NCI-H1092 treated with DMSO at 0.1 percent for 48 hours (cell line): ENCODE data around the gene MDP1.
A peak's percentile ranks its signal among the peaks of the same experiment; 100 is the strongest.
"Not testable (repeated sequence)": the region's sequence is repeated elsewhere in the genome, so short reads cannot be mapped to it uniquely, and the experiment has no call there.

Experiments used
- DNase-seq: peaks from one replicate; lab custom pipeline; 2025; lab: John Stamatoyannopoulos, UW

The MDP1 gene

DNA sequence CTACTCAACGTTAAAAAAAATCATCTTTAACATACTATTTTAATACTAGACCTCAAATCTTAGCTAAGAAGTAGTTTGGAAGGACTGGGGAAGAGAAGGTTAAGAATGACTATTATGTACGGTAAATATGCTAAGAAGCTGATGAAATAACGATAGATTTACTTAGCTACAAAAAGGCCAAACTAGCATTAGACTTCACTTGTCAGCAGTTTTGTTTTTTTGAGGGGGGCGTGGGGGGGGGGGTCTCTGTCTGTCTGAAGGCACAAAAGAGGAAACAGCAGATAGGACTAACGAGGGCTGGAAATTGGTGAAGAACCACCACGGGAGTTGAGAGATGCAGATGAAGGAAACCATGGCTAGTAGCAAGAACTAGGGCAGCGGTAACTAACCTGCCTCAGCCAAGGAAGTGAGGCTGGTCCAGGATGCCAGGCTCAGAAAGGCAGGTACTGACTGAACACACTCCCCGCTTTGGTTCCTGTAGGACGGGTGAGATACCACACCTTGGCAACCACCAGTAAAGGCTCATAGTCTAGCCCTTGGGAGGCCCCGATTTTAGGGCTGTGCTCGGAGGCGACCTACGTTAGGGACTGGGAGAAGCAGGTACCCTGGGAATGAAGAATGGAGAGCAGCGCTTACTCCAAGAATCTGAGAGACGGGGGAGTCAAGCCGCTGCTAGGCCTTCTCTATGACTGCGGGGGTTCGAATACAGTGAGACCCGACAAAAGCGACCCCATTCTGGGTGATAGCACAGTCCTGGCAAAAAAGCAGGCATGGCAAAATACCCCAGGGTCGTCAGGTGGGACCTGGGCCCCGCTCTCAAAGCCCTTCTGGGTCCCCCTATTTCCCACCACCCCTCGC is 15.6 kb upstream of the MDP1 start:
- no peak for DNase-seq

DNA sequence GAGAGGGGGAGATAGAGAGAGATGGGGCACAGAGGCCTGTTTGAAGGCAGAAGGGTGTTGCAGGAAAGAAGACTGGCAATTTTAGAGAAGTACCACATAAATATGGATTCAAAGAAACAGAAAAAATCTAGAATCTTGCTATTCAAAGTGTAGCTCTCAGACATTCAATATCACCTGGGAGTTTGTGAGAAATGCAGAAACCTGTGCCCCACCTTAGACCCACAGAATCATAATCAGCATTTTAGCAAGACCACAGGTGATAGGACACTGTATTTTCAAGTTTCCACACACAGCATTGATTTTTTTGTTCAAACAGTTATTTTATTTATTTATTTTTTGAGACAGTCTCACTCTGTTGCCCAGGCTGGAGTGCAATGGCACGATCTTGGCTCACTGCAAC is 13.0 kb upstream of the MDP1 start:
- DNase-seq: no peak

DNA sequence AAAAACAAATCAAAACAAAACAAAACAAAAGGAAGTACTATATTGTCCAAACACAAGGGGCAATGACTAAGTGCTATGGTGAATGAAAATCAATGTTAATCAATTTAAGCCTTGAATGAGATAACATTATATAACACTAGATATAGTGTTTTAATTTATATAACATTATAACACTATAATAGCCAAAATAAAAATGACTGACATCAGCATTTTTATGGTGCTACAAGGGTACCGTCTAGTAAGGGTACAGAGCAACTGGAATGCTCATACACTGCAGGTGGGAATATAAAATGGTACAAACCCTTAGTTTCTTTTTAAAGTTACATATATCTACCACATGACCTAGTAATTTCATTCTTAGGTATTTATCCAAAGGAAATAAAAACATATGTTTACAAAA is 10.6 kb upstream of the MDP1 start:
- DNase-seq: no peak

DNA sequence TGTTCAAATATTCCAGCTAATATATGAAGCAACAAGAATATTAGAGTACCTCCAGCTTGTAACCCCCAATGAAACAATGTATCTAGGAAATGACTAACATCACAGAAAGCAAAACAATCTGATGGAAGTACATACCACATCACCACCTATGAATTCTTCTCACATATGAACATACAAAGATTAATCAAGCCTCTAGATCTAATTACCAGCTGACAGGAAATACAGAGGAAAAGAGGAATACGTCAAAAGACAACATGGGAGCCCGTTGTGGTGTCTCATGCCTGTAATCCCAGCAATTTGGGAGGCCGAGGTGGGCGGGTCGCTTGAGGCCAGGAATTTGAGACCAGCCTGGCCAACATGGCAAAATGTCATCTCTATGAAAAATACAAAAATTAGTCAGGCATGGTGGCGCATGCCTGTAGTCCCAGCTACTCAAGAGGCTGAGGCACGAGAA is 8.8 kb upstream of the MDP1 start:
- DNase-seq: no peak

DNA sequence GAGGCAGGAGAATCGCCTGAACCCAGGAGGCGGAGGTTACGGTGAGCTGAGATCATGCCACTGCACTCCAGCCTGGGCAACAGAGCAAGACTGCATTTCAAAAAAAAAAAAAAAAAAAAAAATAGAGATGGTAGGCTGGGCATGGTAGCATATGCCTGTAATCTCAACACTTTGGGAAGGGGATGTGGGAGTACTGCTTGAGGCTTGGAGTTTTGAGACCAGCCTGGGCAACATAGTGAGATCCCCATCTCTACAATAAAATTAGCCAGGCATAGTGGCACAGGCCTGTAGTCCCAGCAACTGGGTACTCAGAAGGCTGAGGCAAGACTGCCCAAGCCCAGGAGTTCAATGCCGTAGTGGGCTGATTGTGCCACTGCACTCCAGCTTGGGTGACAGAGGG is 7.1 kb upstream of the MDP1 start:
- not testable (repeated sequence) for DNase-seq

DNA sequence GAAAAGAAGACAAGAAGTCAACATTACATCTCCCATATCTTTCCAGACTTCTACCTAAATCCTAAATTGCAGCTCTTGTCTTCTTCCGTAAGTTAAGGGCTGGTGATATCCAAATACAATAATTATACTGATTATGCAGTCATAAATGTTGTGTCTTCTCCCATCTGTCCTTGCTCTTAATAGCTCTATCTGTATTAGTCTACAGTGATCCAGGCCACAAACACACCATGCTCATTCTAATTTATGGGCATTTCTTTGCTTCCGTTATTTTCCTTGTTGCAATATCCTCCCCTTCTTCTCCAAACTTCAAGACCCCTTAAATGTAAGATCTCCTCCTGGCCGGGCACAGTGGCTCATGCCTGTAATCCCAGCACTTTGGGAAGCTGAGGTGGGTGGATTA is 3.7 kb upstream of the MDP1 start:
- DNase-seq: no peak

DNA sequence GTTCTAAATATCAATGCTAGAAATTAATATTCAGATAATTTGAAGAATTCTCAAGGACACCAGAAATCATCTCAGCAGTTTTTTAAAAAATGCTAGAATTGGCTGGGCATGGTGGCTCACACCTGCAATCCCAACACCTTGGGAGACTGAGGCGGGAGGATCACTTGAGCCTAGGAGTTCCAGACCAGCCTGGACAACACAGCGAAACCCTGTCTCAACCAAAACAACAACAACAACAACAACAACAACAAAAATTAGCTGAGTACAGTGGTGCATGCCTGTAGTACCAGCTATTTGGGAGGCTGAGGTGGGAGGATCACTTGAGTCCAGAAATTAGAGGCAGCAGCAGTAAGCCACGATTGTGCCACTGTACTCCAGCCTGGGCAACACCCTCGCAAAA is 3.2 kb upstream of the MDP1 start:
- no peak for DNase-seq

DNA sequence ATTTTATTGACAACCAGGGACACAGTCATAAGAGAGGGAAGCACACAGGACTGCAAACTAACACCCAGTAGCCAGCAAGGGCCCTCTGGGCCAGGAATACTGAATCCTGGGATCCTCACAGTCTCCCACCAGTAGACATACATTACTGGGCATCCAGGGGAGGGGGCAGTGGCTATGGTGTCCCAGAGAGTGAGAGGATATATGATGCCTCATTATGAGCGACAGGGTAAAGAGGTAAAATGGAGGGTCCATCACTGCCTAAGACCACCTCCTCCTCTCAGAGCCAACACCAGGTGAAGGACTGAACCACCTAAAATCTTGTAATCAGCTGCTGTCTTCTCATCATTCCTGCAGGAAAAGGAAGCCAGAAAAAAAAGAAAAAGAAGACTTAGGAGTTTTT is 1.0 kb upstream of the MDP1 start:
- DNase-seq: not testable (repeated sequence)

DNA sequence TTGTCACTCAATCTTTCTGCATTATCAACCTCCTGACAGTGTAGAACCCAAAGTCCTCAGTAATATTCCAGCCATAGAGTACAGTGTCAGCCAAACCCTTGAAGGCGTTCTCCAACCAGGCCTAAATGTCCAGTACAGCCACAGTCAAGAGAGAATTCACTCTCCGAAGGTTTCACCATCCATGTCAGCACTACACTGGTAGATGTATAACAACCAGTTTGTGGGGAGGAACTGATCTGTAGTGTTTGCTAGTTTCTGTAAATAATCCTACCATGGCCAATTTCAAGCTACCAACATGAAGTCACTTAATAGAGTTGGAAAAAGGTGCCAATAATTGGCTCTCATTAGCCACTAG is 456 bp upstream of the MDP1 start:
- no peak for DNase-seq

DNA sequence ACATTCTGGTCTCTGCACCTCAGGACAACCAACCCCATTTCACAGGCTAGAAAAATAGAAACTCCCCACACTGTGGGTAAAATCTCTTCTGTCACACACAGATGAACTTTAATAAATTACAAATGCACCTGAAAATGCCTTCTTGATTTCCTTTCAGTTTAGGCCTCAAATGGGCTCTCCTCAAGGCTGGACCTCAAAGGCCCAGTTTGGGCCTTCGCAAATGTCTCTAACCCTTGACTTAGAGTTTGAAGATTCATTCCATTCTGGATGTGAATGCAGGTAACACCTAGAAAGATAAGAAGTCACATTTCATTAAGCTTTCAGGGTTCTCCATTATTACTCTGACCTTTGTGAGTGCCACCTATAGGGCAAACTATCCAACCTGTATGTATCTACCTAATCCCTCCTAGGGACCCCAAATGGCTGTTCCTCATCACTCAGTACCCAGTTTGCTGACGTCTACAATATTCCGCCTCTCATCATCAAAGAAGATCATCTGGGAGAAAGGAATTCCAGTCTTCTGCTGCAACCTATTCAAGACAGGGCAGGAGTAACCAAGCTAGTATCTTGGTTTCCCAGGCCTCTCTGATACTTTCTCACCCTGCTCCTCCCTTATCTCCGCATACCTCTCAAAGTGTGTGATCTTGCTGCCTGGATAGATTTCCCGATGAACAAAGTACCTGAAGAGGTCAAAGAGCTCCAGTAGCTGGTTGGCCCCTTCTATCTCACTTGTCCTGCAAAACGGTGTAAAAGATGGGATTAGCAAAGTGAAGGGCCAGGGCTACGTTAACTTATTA is 1.8 kb downstream of the MDP1 start:
- no peak for DNase-seq

DNA sequence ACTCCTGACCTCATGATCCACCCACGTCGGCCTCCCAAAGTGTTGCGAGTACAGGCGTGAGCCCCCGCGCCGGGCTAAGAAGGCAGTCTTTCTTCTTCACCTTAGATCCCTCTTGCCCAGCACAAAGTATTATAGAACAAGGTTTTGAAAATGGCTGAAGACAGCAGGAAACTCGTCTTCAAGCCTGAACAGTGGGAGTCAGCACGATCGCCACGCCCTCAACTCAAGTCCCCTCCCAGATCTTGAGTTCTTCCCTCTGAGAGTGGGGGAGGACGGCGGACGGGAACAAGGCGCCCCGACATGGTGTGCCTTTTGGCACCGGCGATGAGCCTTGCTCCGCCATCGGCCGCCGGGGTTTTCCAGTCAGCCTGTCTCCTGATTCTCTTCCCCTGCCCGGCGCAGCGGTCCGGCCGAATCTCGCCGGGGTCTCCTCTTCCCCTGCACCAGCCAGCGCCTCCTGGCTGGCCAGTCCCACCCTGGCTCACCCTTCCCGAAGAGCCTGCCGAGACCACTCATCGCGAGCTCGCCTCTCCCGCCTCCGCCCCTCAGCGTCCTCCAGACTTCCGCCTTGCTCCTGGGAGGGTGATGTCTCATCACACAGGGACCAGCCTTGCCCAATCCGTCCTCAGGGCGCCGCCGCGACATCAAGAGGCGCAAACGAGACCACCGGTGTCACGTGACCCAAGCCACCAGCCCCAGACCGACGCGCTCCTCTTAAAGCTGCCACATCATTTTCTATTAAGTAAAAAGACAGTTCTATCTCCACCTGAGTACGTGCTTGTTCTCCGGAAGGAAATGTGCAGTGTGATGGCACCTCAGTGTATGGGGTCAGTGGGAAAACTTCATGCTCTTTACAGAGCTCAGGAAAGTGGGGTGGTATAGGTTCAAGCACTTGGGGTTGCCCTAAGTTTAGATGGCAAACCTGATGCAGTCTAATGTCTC is 2.7 kb downstream of the MDP1 start, which contains the start of gene CHMP4A:
Gene CHMP4A (minus strand): TSS at position 565 of the 942 bp plus-strand sequence. CDS start 49 bp downstream, at position 516.
- peak; percentile 97 for DNase-seq

DNA sequence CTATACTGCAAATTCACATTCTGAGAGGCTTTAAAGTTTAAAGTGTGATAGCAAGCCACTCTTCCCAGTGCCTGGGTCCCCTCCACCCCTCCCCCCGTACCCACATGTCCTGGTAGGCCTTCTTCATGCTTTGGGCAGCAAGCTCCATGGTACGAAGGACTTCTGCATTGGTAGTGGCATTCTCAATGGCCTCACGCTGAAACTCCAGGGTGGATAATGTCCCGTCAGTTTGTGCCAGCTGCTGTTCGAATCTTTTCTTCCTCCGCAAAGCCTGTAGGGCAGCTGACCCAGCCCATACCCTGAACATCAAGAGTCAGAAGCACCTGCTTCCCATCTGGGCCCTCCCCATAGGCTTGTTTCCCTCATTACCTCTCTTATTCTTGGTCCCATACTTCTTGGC is 4.6 kb downstream of the MDP1 start:
- no peak for DNase-seq

DNA sequence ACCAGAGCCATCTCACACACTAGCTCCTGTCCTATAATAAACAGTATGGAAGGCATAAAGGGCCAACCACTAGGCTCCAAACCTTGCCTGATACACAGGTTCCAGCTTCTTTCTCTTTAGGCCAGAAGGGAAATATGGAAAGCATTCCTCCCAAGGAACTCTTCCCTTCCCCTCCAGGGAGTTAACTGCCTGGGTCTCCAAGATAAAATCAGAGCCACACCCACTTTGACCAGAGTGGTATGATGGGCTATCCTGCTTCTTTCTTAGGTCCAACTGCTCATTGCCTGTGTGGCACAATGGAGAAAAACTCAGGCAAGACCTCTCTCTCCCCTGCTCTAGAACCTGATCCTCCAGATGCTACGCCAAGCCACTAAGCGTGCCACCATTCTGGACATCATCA is 8.2 kb downstream of the MDP1 start:
- no peak for DNase-seq

DNA sequence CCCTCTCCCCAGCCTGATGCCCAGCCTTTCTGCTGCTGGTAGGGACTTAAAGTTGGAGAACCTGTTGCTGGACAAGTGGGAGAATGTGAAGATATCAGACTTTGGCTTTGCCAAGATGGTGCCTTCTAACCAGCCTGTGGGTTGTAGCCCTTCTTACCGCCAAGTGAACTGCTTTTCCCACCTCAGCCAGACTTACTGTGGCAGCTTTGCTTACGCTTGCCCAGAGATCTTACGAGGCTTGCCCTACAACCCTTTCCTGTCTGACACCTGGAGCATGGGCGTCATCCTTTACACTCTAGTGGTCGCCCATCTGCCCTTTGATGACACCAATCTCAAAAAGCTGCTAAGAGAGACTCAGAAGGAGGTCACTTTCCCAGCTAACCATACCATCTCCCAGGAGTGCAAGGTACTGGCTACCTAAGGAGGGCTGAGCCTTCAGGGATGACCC is 8.7 kb downstream of the MDP1 start:
- DNase-seq: no peak

DNA sequence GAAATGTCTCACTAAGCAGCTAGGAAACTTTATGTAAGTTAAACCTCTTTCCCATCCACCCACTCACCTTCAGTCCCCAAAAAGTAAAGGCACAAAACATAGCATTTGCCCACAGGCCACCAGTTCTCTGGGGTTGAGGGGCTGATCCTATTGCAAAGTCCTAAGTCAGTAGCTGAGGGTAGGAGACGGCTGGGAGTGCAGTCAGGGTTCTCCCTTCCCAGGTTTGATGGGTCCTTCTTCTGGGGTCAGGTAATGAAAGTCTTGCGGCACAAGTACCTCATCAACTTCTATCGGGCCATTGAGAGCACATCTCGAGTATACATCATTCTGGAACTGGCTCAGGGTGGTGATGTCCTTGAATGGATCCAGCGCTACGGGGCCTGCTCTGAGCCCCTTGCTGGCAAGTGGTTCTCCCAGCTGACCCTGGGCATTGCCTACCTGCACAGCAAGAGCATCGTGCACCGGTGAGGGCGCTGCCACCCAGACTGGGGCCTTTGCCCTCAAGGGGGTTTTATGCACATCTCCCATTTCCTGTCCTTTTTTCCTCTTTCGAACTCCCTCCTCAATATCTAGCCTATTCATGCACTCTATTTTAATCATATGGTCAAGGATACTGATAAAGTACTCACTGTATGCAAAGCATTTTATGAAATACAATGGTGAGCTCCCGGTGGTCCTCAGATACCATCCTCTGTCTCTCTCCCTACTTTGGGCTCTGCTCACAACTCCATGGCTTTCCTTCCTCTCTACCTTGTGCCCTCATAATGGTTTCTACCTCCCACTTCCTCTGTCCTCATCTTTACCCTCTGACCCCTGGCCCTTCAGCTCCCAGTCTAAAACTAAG is 9.4 kb downstream of the MDP1 start:
- no peak for DNase-seq

DNA sequence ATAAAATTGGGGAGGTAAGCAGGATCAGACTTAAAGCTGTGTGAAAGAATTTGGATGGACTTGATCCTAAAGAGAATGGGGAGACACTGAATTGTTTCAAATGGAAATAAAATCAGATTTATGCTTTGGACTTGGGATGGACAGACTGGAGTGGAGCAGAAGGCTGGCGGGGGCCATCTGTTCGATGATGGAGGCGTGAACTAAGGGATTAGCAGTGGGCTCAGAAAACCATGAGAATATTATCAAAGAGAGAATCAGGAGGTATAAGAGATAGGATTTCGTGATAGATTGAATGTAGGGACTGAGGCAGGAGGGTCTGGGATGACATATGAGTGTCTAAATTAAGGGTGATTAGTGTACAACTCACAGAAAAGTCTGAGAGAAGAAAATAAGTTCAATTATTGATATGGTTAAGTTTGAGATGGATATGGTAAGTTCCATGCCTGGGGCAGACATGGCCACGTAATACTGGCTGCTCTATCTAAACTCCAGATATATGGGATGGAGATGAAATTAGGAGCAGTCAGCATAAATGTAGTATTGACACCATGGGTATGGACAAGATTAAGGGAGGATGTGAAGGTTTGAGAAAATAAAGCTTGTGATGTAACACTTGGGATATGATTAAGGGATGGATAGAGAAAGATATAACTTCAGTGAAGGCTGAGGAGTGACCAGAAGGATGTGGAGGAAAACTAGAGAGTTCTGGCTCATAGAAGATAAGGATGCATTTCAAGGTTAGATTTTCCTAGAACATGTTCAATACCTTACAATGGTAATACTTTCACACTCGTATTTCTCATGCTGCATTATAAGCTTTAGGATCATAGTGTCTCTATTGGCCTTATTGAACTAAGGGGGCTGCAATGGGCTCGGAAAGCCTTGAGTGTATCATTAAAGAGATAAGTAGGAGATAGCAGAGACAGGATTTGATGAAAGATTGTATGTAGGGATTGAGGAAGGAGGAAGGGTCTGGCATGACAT is 11.4 kb downstream of the MDP1 start:
- DNase-seq: no peak

DNA sequence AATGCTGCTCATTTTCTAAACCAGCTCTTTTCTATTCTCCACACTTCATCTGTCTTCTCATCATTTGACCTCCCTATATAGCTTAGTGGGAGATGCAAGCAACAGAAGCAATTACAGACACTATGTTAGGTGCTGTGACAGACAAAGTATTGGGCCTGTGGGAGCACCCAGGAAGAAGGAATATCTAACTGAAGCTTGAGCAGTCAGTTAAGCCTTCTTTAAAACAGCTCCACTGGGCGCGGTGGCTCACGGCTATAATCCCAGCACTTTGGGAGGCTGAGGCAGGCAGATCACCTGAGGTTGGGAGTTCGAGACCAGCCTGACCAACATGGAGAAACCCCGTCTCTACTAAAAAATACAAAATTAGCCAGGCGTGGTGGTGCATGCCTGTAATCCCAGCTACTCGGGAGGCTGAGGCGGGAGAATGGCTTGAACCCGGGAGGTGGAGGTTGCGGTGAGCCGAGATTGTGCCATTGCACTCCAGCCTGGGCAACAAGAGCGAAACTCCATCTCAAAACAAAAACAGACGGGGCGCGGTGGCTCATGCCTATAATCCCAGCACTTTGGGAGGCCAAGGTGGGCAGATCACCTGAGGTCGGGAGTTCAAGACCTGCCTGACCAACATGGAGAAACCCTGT is 12.5 kb downstream of the MDP1 start:
- DNase-seq: not testable (repeated sequence)

DNA sequence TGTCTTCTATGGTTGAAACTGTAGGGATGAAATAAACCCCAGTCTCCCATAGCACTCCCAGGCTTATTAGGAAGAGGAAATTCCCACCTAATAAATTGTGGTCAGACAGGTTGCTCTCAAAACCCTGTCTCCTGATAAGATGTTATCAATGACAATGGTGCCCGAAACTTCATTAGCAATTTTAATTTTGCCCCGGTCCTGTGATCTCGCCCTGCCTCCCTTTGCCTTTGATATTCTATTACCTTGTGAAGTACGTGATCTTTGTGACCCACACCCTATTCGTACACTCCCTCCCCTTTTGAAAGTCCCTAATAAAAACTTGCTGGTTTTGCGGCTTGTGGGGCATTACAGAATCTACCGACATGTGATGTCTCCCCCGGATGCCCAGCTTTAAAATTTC is 13.3 kb downstream of the MDP1 start:
- DNase-seq: not testable (repeated sequence)

DNA sequence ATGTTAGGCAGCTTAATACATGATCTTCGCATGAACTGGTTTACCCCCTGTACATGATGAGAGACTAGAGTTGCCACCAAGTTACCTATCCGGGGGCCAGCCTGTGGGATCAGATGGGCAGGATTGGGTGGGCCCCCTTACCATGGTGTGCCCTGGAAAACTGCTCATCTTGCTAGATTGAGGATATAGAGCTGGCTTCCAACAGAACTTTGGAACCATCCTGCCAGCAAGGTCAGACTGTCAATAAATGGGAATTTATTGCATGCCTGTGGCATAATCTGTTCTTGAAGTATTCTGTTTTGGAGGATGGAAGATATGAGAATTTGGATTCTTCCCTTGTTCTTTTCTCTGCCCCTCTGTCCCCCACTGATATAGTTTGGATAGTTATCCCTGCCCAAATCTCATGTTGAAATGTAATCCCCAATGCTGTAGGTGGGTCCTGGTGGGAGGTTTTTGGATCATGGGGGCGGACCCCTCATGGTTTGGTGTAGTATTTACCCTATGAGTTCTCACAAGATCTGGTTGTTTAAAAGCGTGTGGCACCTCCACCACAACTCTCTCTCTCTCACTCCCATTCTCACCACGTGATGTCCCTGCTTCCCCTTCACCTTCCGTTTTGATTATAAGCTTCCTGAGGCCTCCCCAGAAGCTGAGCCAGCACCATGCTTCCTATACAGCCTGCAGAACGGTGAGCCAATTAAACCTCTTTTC is 16.9 kb downstream of the MDP1 start:
- no peak for DNase-seq
